Measurements from ENCODE around the gene UBE2N.
"Not testable (repeated sequence)": the region's sequence is repeated elsewhere in the genome, so short reads cannot be mapped to it uniquely, and the experiment has no call there.

UBE2N gene

DNA sequence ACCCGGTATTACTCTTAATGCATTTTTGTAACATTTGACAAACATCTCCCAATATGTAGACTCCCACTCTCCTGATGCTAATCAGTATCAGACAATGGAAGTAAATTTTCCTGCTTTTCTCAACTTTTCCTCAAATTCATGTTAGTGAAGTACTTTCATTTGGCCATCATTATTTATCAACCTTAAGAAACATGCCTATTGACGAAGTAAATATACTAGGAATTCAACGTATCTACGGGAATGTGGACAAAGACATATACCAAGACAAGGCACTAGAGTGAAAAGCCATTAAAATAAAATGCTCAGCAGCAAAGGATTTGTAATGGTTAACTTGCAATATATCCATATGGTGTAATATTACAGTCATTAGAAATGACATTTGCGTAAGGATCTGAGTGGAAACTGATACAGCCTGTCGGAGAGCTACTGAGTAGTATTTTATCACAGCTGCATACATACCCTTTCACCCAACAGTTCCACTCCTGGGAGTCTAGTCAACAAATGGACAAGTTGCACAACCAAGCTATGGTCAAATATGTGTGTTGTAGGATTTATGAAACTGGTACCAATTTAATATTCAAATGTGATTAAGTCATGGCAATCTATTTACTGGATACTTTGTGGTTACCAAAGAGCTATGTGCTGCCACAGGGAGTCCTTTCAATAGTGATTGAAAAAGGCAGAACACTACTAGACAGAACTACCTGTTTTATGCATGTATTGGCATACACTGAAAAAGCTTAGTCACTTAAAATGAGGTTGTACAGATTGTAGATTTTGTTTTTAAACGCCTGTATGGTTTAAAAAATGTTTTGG is 37.6 kb downstream of the UBE2N start:
- no peak for DNase-seq (ENCODE audit: low read depth in 1 of 2, low spot score in 1 of 2)
- in situ Hi-C loops (cut with HindIII; ENCODE audit: low pct_unique_long_range_greater_than_20kb, low sequenced_read_pairs): no loop called here
- TF ChIP-seq JUND (IDR thresholded peaks at IDR 0.05; ENCODE audit: low read depth): no peak; the same call in 1 of the 2 replicates

GRCh38 chr12:93402333-93403311 is 39.1 kb downstream of the UBE2N start:
- DNase-seq (ENCODE audit: low read depth in 1 of 2, low spot score in 1 of 2): no peak
- in situ Hi-C loops (cut with HindIII; ENCODE audit: low pct_unique_long_range_greater_than_20kb, low sequenced_read_pairs): no loop called here
- no peak for TF ChIP-seq JUND (IDR thresholded peaks at IDR 0.05; ENCODE audit: low read depth)

GRCh38 chr12:93399183-93399863 is 42.4 kb downstream of the UBE2N start:
- DNase-seq (ENCODE audit: low read depth in 1 of 2, low spot score in 1 of 2); in situ Hi-C loops (cut with HindIII; ENCODE audit: low pct_unique_long_range_greater_than_20kb, low sequenced_read_pairs): not testable (repeated sequence)

DNA sequence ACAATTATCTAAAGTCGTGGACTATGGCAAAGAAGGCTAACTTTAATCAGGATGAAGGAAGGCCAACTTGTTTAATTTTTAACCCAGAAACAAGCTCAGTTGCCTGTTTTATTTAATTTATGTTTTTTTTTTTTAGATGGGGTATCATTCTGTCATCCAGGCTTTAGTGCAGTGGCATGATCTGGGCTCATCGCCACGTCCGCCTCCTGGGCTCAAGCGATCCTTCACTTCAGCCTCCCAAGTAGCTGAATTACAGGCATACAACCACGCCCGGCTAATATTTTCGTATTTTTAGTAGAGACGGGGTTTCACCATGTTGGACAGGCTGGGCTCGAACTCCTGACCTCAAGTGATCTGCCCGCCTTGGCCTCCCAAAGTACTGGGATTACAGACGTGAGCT is 44.3 kb downstream of the UBE2N start:
- in situ Hi-C loops (cut with HindIII; ENCODE audit: low pct_unique_long_range_greater_than_20kb, low sequenced_read_pairs): no loop called here
- no peak for DNase-seq (ENCODE audit: low read depth in 1 of 2, low spot score in 1 of 2)
- TF ChIP-seq JUND (IDR thresholded peaks at IDR 0.05; ENCODE audit: low read depth): no peak

- in situ Hi-C loops (cut with HindIII; ENCODE audit: low pct_unique_long_range_greater_than_20kb, low sequenced_read_pairs): no loop called here
- no peak for TF ChIP-seq JUND (IDR thresholded peaks at IDR 0.05; ENCODE audit: low read depth)
Observed at GRCh38 chr12:93393425-93393824, 48.3 kb downstream of the UBE2N start.

GRCh38 chr12:93390549-93391297 is 51.0 kb downstream of the UBE2N start:
- no peak for TF ChIP-seq JUND (IDR thresholded peaks at IDR 0.05; ENCODE audit: low read depth)
- in situ Hi-C loops (cut with HindIII; ENCODE audit: low pct_unique_long_range_greater_than_20kb, low sequenced_read_pairs): no loop called here
- DNase-seq (ENCODE audit: low read depth in 1 of 2, low spot score in 1 of 2): no peak

More at GRCh38 chr12:93393425-93393824, 48.3 kb downstream of the UBE2N start:
- no peak for DNase-seq (ENCODE audit: low read depth in 1 of 2, low spot score in 1 of 2)

- in situ Hi-C loops (cut with HindIII; ENCODE audit: low pct_unique_long_range_greater_than_20kb, low sequenced_read_pairs): no loop called here
- no peak for TF ChIP-seq JUND (IDR thresholded peaks at IDR 0.05; ENCODE audit: low read depth)
- no peak for DNase-seq (ENCODE audit: low read depth in 1 of 2, low spot score in 1 of 2)
Observed at GRCh38 chr12:93390031-93390430, 51.7 kb downstream of the UBE2N start.

DNA sequence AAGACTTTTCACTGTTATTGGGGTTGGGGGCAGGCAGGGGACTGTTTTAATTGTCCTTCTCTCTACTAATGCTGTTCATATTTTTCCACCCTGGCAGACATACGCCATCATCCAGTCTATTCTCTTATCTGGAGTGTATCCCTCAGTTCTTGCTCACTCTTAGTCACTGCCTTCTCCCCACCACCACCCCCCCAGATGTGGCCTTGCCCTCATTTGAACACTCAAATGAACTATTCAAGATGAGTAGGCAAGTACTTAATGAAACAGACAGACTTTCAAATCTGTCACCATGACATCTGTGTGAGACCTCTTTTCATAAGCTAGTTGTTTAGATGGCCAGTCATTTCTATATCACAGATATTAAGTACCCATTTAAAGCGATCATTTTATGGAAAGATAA is 54.0 kb downstream of the UBE2N start:
- in situ Hi-C loops (cut with HindIII; ENCODE audit: low pct_unique_long_range_greater_than_20kb, low sequenced_read_pairs): no loop called here
- DNase-seq (ENCODE audit: low read depth in 1 of 2, low spot score in 1 of 2): no peak

DNA sequence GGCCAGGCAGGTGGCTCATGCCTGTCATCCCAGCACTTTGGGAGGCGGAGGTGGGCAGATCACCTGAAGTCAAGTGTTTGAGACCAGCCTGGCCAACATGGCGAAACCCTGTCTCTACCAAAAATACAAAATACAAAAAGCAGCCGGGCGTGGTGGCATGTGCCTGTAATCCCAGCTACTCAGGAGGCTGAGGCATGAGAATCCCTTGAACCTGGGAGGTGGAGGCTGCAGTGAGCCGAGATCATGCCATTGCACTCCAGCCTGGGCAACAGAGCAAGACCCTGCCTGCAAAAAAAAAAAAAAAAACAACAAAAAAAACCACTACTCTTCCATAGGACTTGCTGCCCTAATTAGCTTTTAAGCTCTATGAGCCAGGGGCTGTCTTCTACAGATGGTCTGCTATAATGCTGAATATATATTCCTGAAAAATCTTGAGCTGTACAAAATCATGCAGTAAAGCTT is 59.7 kb downstream of the UBE2N start:
- DNase-seq (ENCODE audit: low read depth in 1 of 2, low spot score in 1 of 2); in situ Hi-C loops (cut with HindIII; ENCODE audit: low pct_unique_long_range_greater_than_20kb, low sequenced_read_pairs): not testable (repeated sequence)

More for the DNA sequence above, 54.0 kb downstream of the UBE2N start:
- TF ChIP-seq JUND (IDR thresholded peaks at IDR 0.05; ENCODE audit: low read depth): no peak

- DNase-seq (ENCODE audit: low read depth in 1 of 2, low spot score in 1 of 2): no peak
- TF ChIP-seq JUND (IDR thresholded peaks at IDR 0.05; ENCODE audit: low read depth): no peak
- in situ Hi-C loops (cut with HindIII; ENCODE audit: low pct_unique_long_range_greater_than_20kb, low sequenced_read_pairs): no loop called here
Observed at GRCh38 chr12:93381161-93381975, 60.4 kb downstream of the UBE2N start.

GRCh38 chr12:93380480-93381121 is 61.1 kb downstream of the UBE2N start:
- peak in 1 of 2 experiments; percentile 54 for DNase-seq (ENCODE audit: low read depth in 1 of 2, low spot score in 1 of 2)
- TF ChIP-seq JUND (IDR thresholded peaks at IDR 0.05; ENCODE audit: low read depth): no peak
- in situ Hi-C loops (cut with HindIII; ENCODE audit: low pct_unique_long_range_greater_than_20kb, low sequenced_read_pairs): no loop called here
